Measurements from ENCODE around the gene PTK6.

Gene PTK6

DNA sequence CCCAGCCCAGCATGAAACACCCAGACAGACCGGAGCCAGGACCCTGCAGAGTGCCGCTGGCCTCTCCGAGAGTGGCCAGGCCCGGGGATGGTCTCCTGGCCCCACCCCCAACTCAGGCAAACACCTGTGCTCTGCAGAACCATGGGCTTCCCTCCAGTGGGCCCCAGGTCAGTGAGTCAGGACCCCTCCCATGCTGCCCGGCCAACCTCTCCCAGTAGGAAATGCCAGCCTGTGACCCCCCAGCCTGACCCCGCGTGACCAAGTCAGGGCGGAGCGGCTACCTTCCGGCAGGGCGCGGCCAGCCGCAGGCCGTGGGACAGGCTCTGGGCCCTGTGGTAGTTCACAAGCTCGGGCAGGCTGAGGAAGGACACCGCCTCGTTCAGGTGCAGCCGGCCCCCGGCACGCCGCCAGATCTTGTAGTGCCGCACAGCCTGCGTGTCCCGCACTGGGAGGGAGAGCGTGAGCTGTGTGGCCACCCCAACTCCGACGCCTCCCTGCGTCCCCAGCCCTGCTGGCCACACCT, 3.2 kb downstream of the PTK6 start:
- no peak for DNase-seq (ENCODE audit: low read depth, low spot score)
- H3K27ac ChIP-seq, result peak overlapping the region; percentile 76

DNA sequence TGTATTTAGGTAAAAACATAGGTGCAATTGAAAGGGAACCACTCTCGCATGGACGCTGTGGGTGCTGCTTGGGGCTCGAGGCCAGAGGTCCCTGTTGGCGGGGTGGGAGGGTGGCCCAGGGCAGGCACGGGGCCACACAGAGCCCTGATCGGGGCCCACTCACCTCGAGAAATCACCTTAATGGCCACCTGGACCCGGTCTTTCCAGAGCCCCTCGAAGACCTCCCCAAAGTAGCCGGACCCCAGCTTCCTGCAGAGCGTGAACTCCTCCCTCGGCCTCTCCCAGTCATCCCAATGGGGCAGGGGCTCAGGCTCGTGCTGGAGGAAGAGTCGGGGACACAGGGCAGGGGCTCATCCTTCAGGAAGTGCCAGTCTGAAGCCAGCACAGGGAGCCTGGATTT, 3.8 kb downstream of the PTK6 start:
- no peak for DNase-seq (ENCODE audit: low read depth, low spot score)
- H3K27ac ChIP-seq, result peak overlapping the region; percentile 76

DNA sequence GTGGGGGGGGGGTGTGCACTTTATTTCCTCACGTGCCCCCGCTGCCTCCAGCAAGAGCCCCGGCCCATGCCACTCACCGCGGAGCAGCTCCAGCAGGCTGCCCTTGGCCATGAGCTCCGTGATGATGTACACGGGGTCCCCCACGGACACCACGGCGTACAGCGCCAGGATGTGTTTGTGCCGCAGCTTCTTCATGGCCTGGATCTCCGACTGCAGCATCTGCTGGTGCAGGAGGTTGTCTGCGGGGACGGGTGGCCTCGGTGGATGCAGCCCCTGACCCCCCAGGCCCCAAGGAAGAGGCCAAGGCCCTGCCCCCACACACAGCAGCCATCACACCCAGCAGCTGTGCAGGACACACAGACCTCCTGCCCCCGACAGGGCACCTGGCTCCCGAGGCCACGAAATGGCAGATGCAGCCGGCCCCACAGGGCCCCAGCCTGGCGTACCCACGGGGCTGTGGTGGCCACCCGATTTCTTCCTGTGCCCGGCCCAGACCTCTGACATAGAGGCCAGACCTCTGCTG, 4.7 kb downstream of the PTK6 start:
- no peak for DNase-seq (ENCODE audit: low read depth, low spot score)
- no peak overlapping the region for H3K27ac ChIP-seq

DNA sequence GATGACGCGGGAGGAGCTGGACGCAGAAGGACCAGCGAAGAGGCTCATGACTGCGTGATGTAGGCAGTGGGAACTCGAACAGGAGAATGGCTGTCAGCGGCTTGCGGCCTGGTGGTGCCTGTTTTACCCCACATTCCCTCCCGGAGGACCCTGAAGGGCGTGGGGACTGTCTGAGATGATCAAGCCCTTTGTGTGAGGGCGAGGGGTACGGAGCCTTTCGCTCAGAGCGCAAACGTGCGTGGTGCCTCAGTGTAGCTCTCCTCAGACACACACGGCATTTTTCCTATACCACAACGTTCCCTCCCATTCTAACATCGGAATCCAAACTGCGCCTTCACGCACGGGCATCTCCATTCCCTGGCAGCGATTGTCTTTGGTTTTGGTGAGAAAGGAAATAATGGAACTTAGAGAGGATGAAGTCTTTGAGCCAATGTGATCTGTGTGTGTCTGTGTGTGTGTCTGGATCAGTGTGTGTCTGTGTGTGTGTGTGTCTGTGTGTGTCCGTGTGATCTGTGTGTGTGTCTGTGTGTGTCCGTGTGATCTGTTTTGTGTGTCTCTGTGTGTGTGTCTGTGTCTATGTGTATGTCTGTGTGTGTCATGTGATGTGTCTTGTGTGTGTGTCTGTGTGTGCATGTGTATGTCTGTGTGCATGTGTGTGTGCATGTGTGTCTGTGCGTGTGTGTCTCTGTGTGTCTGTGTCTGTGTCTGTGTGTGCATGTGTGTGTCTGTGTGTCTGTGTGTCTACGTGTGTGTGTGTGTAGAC, 5.3 kb downstream of the PTK6 start:
- DNase-seq (ENCODE audit: low read depth, low spot score), result no peak
- no peak overlapping the region for H3K27ac ChIP-seq

DNA sequence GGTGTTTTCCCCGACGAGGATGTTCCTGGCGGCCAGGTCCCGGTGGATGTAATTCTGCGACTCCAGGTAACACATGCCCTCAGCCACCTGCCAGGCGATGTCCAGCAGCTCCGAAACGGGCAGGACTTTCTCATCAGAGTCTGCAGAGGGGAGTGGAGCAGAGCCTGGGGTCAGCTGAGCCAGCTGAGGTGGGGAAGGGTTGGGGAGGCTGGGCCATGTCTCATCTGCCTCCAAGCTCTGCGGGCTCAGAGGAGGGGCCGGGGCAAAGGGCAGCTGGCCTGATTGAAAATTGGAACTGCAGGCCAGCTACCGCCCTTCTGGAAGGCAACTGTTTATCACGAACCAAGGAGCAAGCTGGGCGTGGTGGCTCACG, 6.4 kb downstream of the PTK6 start:
- DNase-seq (ENCODE audit: low read depth, low spot score), result no peak
- no peak overlapping the region for H3K27ac ChIP-seq

DNA sequence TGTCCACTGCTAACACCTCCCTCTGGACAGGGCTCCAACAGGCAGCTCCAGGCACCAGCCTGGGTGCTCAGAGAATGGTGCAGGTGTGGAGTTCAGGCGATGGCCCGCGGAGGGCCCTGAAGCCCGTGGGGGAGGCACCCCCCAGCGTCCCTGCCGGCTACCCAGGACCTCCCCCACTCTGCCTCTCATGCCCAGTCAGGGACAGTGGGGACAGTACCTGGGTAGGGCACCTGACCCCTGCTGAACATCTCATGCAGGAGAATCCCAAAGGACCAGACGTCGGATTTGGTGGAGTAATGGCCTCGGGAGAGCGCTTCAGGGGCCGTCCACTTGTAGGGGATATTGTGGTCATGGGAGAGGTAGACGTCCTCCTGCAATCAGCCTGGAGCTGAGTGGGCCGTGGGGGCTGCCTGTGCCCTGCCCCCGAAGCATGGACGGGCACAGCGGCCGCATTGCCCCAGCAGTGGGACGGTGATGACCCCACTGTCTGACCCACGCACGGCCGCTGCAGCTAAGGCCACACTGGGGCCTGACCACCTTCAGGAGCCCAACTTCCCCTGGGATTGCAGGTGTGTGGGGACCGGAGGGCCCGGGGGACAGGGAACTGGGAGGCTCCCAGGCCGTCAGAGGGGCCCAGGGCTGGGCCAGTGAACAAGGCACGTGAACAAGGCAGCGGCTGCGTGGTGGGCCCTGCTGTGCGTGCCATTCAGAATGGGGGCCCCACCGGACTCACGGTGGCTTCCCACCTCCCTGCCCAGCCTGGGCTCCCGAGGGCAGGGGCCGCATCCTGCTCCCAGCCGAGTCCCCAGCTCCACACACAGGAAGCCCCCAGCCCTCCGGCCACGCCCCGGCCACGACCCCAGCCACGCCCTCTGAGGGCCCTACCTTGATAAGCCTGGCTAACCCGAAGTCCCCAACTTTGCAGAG, 7.1 kb downstream of the PTK6 start:
- no peak overlapping the region for H3K27ac ChIP-seq
- no peak for DNase-seq (ENCODE audit: low read depth, low spot score)

DNA sequence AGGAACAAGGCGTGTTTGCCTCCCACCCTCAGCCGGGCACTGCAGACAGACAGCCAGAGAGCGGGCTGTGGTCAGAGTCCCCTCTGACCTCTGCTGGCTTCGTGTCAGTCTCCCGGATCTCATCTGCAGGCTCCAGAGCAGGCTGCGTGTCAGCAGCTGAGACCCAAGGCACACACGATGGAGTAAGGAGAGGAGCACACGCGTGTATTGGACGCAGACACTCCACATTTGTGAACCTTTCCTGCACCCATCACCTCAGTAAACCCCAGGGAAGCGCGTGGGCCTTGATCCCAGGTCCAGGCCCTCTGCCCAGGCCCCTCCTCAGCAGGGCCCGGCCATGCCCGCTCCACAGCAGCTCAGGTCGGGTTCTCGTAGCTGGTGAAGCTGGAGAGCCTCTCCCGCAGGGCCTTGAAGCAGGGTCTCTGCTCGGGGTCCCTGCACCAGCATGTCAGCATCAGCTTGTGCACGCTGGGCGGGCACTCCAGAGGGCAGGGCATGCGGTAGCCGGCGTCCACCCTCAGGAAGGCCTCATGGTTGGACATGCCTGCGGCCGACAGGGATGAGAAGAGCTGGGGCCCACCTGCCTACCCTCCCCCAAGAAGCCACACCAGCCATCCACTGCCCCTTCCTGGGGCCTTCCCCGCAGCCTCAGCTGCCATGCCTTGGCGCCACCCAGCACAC, 7.9 kb downstream of the PTK6 start:
- no peak overlapping the region for H3K27ac ChIP-seq
- DNase-seq (ENCODE audit: low read depth, low spot score), result no peak

DNA sequence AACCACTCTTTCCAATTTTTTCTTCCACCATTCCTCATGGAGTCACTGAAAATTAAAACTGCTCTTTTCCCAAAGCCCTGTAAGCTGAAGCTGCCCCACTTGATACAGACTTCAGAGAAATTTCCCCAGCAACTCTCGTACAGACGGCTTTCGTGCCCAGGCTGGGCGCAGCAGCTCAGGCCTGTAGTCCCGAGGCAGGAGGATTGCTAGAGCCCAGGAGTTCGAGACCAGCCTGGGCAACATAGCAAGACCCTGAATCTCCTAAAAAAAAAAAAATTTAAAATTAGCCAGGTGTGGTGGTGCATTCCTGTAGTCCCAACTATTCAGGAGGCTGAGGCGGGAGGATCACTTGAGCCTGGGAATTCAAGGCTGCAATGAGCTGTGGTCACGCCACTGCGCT, 10.0 kb downstream of the PTK6 start:
- no peak for DNase-seq (ENCODE audit: low read depth, low spot score)
- no peak overlapping the region for H3K27ac ChIP-seq

DNA sequence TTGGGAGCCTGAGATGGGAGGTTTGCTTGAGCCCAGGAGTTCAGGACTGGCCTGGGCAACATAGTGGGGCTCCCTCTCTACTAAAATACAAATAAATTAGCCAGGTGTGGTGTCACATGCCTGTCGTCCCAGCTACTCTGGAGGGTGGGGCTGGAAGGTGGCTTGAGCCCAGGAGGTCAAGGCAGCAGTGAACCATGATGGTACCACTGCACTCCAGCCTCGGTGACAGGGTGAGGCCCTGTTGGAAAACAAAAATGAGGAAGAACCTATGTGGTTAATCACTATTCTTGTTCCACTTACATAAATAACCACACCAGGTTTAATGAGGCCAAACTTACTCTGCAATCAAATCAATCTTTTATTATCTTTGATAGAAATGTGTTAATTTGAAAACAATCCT, 11.2 kb downstream of the PTK6 start:
- DNase-seq (ENCODE audit: low read depth, low spot score), result no peak
- peak overlapping the region; percentile 41 for H3K27ac ChIP-seq

DNA sequence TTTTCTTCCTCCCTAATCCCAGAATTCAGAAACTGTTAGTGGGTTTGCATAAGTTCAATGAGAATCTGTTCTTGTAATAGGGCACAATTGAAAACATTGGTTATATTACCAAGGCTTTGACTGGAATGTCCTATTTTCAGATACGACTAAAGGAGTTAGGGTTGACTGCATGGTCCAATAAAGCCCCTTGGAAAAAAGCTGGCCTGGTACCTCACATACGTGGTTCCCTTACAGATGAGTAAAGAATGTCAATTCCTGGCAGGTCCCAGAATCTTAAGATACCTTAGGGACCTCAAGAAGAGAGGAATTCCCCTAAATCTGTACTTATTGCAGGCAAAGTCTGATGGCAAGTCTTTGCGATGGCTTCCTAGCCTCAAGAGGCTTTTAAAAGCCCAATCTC, 12.0 kb downstream of the PTK6 start:
- peak overlapping the region; percentile 41 for H3K27ac ChIP-seq
- DNase-seq (ENCODE audit: low read depth, low spot score), result no peak

DNA sequence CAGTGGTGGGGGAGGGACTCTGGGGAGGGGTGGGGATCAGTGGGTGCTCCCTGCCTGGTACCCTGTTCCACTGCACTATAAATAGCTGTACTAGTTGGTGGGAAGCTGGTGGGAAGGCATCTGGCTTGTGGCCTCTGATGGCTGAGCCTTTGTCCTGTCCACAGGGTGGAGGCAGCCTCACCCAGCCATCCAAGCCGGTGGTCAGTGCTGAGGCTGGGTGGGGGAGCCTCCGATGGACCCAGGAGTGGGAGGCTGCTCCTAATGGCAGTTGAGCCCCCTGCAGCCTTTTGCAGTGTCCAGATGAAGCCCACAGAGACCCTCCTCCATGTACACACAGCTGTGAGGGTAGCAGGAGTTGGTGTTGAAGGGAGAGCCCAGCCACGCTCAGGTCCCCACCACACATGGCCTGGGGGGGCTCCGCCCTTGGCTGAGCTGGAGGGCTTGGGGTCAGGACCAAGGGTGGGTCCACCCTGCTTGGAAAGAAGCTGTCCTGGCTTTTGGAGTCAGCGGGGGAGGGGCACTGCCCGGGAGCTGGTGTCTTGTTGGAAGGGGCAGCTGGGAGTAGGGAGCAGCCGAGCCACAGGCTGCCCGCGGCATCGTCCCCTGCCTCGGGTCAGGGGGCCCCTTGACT, 14.1 kb downstream of the PTK6 start:
- no peak for DNase-seq (ENCODE audit: low read depth, low spot score)
- H3K27ac ChIP-seq, result no peak overlapping the region

DNA sequence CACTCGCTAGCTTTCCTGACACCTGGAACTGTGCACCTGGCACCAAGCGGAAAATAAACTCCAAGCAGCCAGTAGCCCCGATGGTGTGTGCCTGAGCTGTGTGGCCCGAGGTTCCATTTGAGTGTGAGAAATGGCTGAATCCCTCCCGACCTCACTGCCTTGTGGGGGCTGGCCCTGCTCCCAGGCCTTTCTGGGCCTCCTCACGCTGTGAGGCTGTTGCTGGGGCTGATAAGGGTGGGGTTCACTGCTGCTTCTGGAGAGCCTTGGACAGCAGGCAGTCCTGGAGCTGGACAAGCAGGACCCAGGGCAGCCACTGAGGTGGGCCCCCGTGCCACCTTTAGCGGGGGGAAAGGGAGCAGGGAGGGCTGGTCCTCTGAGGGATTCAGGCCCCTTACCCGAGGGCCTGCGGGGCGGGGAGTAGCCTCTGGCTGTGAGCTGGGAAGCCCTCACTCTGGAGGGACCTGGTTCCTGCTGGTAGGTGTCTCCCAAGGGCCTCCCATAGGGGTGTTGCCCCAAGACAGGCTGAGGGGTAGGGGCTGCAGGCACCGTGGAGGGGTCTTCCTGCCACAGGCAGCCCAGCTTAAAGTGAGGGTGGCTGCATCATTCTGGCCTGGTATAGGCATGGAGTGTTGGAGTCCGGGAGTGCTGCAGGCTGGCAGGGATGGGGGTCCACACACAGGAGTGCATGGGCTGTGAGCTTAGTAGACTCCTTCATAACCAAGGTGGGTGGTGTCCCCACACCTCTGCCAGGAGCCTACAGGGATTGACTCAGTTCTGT, 14.9 kb downstream of the PTK6 start:
- DNase-seq (ENCODE audit: low read depth, low spot score), result no peak
- peak overlapping the region; percentile 89 for H3K27ac ChIP-seq

DNA sequence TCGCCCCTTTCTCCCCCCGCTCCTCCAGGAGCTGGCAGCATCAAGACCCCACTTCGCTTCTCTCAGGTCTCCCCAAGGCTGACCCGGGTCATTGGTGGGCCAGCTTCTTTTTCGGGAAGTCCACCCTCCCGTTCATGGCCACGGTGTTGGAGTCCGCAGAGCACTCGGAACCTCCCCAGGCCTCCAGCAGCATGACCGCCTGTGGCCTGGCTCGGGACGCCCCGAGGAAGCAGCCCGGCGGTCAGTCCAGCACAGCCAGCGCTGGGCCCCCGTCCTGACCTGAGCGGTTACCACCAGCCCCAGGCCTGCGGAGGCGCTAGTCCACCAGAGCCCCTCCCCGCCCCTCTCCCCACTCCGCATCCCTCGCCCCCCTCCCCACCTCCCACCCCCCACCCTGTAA, 15.6 kb downstream of the PTK6 start:
- H3K27ac ChIP-seq, result peak overlapping the region; percentile 89
- no peak for DNase-seq (ENCODE audit: low read depth, low spot score)

DNA sequence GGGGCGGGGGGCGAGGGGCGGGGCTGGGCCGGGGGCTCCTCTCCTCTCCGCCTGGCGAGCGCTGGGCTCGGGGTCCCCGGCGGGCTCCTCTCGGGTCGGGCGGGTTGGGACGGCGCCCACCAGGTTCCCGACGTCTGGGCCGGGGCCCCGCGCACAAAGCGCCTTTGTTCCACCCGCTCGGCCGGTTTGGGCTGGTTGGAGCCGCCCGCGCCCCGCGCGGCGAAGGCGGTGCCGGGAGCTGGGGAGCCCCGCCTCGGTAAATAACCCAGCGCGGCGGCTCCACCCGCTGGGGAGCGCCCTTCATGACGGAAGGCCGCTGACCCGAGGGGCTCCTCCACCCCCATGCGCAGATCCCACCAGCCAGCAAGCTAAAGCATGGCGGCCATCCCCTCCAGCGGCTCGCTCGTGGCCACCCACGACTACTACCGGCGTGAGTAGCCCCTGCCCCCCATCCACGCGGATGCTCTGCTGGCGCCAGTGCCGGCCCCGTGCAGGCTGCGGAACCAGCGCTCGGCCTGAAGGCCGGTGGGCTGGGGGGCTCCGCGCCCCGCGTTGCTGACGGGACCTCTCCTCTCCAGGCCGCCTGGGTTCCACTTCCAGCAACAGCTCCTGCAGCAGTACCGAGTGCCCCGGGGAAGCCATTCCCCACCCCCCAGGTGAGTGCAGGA, 16.1 kb downstream of the PTK6 start:
- no peak for DNase-seq (ENCODE audit: low read depth, low spot score)
- H3K27ac ChIP-seq, result peak overlapping the region; percentile 89

DNA sequence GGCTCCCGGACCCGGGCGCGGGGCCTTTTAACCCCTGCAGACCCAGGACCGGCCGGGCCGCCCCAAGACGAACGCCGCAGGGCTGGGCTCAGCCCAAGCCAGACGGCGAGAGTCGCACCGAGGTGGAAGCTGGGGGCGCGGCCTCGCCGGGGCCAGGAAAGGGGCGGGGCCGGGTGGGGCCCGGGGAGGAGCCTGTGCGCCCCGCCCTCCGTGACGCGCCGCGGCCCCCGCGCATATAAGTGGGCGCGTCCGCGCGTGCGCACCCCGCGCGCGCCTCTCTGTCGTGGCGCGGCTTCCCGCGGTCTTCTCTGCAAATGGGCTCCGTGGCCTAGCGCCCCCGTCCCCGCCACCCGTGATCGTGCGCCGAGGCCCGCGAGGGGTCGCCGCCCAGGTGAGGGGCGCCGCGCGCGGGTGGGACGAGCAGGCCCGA, 16.7 kb downstream of the PTK6 start, which contains the start of gene PPDPF:
TSS of gene PPDPF (plus strand) at position 262 of the 430 bp plus-strand sequence. CDS start 544 bp downstream, outside the sequence.
- peak within 1 kb of the TSS; percentile 89 for H3K27ac ChIP-seq

DNA sequence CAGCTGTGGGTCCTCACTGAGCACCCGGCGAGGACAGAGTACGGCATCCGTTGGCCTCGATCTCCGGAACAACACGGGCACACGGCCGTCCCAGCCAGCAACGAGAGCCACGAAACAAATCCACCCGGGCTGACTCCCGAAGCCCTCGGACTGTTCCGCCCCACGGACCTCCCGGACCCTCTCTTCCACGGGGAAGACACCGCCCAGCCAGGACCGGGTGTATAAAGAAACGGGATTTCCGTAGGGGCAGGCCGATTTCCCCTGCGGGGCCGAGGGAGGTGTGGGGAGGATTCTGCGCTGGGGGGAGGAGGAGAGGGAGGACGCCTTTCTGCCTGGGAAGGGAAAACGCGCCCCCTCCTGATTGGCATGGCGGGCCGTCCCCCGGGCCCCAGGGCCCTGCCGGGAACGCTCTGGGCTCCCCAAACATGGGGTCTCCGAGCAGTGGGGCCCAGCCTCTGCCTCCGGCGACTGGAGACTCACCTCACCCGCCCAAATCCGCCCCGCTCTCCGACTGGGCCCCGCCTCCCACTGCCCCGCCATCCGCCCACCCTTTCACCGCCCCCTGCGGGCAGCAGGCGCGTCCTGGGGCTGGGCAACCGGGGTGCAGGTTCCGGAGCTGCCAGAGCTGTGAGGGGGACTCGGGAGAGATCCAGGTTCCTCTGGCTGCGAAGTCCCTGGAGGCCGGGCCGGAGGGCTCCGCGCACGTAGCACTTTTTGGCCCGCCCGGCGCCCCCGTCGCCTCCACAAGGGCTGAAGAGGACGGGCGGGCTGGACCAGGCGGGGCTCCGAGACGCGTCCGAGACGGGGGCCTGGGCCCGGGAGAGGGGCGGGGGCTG, 17.3 kb downstream of the PTK6 start:
- peak overlapping the region; percentile 89 for H3K27ac ChIP-seq
- no peak for DNase-seq (ENCODE audit: low read depth, low spot score)

More for the DNA sequence above, 16.7 kb downstream of the PTK6 start, which contains the start of gene PPDPF:
- no peak for DNase-seq (ENCODE audit: low read depth, low spot score)

DNA sequence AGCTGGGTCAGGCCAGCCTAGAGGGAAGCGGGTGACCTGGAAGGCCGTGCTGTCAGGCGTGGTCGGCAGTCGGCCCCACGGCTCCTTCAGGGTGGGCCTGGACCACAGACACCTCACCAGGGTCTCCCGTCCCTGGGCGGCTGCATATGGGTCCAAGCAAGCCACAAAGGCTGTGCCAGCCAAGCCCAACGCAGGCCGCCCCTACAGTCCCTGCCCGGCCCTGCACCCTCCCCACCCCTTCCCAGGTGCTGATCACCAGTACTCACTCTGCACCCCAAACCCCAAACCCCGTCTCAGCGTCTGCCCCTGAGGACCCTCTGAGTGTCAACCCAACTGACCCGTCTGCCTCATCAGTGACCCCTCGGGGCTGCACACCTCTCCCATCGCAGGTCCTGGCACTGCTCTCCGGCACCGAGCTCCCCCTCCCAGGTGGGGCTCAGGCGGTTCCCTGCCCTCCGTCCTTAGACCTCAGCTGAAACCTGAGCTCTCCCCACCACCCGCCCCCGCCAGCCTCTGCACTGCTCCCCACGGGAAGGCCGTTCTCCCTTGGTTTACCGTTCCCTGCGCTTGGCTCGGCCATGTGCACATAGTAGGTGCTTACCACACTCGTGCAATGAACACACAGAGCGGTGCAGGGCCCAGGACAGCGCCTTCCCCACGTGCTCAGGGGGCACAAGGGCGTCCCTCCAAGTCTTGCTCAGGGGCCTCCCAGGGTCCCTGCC, 18.1 kb downstream of the PTK6 start:
- DNase-seq (ENCODE audit: low read depth, low spot score), result no peak
- no peak overlapping the region for H3K27ac ChIP-seq

Measured in epithelial cell of prostate (primary cell).